Inferior parietal cortex (tissue), 1 donor: ENCODE measurements around the gene KIF2B.
A peak's percentile ranks its signal among the peaks of the same experiment; 100 is the strongest.
"Not testable (repeated sequence)": the region's sequence is repeated elsewhere in the genome, so short reads cannot be mapped to it uniquely, and the experiment has no call there.

Experiments
- DNase-seq: peaks from one replicate; pipeline ENCODE4 v3.0.0-alpha.2; 2016; ENCODE audit errors: extremely low spot score

Gene KIF2B, protein sequence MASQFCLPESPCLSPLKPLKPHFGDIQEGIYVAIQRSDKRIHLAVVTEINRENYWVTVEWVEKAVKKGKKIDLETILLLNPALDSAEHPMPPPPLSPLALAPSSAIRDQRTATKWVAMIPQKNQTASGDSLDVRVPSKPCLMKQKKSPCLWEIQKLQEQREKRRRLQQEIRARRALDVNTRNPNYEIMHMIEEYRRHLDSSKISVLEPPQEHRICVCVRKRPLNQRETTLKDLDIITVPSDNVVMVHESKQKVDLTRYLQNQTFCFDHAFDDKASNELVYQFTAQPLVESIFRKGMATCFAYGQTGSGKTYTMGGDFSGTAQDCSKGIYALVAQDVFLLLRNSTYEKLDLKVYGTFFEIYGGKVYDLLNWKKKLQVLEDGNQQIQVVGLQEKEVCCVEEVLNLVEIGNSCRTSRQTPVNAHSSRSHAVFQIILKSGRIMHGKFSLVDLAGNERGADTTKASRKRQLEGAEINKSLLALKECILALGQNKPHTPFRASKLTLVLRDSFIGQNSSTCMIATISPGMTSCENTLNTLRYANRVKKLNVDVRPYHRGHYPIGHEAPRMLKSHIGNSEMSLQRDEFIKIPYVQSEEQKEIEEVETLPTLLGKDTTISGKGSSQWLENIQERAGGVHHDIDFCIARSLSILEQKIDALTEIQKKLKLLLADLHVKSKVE

DNA sequence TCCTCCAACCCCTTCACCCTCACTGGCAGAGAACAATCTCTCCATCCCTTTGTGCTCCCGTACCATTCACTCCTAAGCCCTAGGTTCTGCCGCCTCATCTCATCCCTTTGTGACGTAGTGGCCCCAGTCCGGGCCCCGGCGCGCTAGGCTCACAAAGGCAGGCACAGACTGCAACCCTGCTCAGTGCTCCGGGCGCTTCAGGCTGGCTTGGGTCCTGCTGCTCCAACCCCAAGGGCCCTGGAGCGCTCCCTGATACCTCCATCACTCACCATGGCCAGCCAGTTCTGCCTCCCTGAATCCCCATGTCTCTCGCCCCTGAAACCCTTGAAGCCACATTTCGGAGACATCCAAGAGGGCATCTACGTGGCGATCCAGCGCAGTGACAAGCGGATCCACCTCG lies at the start of gene KIF2B:
KIF2B (plus strand) TSS at position 164 of the 400 bp plus-strand sequence; CDS start at position 271, 107 bp downstream.
- no peak for DNase-seq

DNA sequence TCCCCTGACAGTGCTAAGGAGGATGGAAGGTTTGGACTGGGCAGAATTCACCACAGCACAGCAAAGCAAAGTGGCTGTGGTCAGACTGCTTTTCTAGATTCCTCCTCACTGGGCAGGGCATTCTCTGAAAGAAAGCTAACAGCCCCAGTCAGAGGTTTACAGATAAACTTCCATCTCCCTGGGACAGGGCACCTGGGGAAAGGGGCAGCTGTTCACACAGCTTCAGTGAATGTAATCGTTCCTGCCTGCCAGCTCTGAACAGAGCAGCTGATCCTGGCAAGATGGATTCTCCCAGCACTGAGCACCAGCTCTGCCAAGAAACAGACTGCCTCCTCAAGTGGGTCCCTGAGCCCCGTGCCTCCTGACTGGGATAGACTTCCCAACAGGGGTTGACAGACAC lies 42.4 kb upstream of the KIF2B start:
- no peak for DNase-seq

DNA sequence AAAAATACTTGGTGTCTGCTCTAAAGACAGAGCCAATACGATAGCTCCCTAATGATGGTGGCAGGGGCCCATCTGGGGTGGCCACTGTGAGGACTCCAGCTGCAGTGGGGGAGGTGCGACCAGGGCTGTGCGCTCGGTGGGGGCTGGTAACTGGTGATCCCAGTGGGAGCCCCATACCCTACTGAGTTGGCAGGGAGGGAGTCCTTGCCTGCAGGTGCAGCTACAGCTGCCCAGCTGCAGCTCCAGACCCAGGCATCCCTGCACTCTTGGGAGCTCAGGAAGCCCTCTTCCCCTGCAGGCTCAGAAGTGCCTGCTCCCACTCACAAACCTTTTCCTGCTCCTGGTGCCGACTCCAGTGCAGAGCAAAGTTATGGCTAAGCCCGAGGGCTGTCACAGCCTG lies 31.2 kb upstream of the KIF2B start:
- DNase-seq, result no peak

DNA sequence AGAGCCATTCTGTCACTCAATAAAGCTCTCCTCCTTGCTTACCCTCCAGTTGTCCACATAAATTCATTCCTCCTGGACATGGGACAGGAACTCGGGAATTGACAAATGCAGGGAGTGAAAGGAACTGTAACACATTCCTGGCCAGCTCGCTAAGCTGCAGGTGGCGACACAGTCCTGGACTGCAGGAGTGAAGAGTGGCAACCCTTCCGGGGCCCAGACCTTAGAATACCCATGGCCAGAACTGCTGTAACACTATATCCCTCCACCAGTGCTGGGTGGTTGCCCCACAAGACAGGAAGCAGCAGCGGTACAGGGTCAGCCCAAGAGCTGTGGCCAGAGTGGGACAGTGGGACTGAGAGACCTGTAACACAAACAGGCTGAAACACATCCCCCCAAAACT lies 30.3 kb upstream of the KIF2B start:
- no peak for DNase-seq

DNA sequence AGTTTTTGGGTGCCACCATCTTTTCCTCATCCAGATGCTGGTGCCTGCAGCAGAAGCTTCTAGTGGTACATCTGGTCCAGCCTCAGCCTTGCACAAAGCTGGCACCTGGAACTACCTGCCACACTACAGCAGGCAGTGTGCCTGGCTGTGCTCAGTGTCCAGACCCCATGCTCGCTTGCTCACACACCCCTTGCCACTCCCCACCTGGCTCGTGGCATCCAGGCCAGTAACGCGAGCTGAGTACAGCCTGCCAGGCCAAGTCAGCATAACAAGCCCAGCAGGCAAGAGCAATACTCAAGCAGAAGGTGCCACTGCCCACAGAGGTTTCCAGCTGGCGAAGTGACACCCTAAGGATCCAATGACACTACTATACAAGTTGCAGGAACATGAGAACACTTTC lies 29.7 kb upstream of the KIF2B start:
- no peak for DNase-seq

DNA sequence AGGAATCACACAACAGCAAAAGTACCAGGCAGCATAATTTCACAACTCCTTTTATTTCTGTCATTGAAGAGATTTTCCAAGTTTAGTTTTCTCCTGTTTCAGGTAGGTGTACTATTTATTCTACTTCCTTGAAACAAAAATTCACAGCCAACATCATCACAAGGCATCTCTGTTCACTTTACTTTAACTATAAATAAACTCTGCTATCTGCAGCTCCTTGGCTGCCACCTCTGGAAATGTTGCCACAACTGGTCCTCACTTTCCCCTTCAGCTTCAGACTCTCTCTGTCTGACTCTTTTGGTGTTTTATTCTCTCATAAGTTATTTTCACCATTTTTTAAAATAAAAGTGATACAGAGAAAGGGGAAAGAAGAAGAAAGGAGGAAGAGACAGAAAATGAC lies 27.9 kb upstream of the KIF2B start:
- DNase-seq, result no peak

DNA sequence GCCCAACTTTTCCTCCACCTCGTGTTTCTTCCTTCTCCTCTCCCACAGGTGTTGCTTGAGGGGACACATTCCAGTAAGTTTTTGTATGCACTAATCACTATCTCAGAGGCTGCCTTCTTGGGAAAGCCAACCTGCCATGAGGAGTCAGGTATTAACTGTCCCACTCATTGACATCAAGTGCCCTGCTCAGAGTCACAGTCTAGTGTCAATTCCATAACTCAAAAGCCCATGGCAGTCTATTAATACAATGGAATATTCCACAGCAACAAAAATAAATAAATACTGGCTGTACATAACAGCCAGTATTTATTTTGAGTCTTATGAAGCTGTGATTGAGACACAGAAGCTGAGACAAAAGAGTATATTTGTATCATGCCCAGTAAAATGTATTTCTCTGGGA lies 26.1 kb upstream of the KIF2B start:
- DNase-seq, result no peak

DNA sequence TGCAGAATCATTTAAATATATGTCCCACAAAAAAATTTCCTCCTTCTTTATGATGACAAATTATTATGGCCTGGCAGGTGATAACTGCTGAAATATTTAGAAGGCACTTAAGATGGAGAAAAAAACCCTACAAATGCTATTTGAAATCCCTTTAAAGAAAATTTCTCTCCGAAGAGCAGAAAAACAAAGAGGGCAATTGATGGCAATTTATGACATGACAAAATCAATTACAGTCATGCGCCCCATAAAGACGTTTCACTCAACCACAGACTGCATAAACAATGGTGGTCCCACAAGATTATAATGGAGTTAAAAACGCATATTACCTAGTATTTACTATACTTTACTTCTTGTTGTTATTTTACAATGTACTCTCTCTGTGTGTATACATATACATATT lies 25.2 kb upstream of the KIF2B start:
- DNase-seq, result no peak

DNA sequence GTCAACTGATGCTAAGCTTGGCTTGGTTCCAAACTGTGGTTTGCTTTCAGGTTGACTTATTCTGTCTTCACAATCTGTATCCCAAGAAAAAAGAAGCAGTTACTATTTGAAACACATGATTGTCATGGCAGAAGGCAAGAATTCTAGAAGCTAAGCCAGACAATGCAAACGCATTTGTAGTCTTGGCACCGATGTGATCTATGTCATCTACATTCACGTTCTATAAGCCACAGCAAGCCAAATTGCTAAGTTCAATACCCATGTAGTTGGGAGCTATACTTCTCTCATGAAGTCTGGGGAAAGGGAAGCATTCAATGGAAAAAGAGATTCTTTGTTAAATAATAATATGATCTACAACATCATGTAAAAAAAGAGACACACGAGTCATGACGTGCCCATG lies 18.3 kb upstream of the KIF2B start:
- DNase-seq, result no peak

DNA sequence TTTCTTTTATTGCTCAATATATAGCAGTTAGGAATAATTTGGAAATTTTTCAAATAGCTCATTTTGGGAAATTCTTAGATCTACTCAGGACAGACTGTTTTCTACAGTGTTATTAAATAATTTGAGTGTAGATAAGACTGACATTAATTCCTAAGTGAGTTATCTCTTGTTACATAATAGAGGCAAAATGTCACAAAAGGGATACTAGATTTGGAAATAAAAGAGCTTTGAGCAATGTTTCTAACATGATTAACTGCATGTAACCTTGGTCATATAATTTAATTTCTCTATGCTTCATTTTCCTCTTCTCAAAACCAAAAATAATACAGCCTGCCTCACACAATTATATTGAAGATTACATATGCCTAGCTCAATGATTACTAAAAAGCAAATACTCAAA lies 16.3 kb upstream of the KIF2B start:
- no peak for DNase-seq

DNA sequence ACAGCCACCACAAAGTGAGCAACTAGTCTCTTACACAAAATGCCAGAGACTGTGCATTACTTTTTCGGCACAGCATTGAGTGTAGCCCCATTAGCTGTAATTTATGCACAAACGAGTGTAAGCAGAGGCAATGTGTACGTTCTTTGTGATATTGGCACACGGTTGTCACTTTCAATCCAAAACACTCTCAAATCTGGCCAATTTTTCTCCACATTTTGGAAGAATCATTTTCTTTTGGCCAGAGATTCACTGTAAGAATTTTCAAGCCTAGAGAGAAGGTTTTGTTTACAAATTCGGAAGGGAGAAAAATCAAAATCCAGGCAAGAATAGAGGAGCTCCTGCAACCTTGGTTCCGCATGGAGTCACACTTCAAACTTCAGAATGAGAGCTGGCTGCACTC lies 15.4 kb upstream of the KIF2B start:
- DNase-seq, result peak; percentile 9

DNA sequence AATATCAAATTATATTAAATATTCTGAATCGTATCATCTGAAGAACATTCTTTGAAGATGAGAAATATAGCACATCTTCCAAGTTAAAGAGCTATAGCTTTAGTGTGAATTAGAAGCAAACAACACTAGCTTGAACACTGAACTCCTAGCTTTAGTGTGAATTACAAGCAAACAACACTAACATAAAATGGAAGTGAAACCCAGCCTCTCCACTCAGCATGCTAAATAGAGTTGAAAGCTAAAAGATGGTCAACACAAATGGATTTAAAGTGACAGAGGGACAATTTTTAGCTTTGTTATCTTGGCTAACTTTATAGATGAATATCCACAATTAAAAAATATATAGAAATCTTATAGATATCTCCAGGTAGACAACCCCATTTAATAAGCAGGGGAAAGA lies 4.5 kb upstream of the KIF2B start:
- DNase-seq, result no peak

DNA sequence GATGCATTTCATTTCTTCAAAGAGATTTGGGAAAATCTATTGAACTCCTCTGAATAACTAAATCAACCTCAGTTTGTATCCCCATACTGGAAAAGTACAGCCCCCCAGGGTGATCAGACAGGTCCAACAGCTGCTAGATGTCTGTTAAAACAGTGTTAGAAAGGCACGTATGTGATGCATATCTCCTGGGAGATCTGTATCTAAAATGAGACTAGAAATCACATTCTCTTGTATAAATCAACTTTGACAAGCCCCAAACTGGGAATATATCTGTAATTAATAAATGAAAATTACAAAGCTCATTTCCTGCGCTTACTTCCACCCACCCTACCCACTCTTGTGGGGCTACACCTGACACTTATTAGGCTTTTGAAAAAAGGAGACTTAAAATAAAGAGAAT lies 3.8 kb upstream of the KIF2B start:
- no peak for DNase-seq

DNA sequence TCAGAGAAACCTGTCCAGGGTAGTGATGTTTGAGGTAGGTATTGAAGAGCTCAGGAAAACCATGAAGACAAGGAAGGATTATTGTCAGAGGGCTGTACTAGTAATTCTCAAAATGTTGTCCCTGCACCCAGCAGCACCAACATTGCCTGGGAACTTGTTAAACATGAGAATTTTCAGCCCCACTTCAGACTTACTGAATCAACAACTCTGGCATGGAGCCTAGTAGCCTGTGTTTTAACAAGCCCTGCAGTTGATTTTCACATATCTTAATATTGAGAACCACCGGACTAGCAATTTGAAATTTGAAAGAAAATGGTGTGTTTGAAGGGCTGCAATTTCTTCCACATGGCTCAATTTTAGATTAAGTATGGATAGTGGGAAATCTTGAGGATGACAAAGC lies 2.8 kb upstream of the KIF2B start:
- no peak for DNase-seq

DNA sequence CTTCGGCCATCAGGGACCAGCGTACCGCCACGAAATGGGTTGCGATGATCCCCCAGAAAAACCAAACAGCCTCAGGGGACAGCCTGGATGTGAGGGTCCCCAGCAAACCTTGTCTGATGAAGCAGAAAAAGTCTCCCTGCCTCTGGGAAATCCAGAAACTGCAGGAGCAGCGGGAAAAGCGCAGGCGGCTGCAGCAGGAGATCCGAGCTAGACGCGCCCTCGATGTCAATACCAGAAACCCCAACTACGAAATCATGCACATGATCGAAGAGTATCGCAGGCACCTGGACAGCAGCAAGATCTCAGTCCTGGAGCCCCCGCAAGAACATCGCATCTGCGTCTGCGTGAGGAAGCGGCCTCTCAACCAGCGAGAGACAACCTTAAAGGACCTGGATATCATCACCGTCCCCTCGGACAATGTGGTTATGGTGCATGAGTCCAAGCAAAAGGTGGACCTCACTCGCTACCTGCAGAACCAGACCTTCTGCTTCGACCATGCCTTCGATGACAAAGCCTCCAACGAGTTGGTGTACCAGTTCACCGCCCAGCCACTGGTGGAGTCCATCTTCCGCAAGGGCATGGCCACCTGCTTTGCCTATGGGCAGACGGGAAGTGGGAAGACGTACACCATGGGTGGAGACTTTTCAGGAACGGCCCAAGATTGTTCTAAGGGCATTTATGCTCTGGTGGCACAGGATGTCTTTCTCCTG lies 769 bp downstream of the KIF2B start:
- DNase-seq, result no peak

DNA sequence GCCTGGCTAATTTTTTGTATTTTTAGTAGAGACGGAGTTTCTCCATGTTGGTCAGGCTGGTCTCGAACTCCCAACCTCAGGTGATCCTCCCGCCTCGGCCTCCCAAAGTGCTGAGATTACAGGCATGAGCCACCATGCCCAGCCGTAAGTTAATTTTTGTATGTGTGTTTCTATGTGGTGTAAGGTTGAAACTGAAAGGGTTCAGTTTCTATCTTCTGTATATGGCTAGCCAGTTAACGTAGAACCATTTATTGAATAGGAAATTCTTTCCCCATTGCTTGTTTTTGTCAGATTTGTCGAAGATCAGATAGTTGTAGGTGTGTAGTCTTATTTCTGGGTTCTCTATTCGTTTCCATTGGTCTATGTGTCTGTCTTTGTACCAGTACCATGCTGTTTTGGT lies 12.0 kb downstream of the KIF2B start:
- DNase-seq, result not testable (repeated sequence)

DNA sequence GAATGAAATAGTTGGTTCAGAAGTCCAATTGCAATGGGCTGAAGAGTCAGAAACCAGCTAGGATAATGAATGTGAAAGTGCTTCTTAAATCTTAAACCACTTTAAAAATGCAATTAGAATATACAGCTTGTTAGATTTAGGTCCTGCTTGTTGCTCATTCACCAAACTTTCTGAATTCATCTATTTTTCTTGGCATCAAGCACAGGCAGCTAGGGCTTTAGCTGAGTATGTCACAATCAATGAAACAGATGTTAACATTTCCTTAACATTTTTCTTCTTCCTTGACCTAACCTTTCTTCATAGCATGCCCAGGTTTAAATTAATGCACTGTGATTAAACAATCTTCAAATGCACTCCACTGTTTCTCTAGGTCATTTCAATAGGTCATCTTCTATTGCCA lies 14.4 kb downstream of the KIF2B start:
- DNase-seq, result no peak

DNA sequence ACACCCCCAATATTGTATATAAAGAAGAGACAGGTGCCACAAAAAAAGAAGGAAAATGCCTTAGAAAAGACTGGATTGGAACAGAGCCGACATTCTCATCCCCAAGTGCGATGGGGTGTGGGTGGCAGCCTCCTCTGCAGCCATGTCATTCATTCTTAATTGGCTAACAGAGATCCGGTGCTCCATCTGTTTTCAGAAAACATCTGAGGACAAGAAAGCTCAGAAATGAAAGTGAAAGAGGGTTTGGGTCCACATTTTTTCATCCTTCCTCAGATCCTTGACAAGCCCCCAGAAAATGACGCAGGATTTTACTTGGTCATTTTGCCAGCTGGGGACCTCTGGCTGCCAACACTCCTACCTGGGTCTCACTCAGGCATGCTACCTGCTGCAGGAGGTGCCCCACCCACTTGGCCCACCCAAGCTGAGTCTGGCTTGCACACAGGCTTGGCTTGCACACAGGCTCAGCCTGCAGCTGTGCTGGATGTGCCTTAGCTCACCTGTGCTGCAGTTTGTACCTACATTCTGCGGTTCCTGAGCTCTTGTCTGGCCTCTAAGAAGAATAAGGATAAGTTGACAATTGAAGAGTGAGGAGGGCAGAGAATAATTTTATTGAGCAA lies 21.9 kb downstream of the KIF2B start:
- no peak for DNase-seq

DNA sequence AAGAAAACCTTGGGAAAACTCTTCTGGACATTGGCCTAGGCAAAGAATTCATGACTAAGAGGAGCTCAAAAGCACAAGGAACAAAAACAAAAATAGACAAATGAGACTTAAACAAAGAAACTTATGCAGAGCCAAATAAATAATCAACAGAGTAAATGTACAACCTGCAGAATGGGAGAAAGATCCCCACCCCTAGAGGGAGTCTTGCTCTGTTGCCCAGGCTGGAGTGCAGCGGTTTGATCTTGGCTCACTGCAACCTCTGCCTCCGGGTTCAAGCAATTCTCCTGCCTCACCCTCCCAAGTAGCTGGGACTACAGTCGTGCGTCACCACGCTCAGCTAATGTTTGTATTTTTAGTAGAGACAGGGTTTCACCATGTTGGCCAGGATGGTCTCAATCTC lies 48.4 kb downstream of the KIF2B start:
- DNase-seq, result not testable (repeated sequence)
